GM15510 (cell line): ENCODE results near the gene GATC.

ENCODE experiments used
- POLR2A ChIP-seq: IDR thresholded peaks from 3 replicates; pipeline ENCODE4 v1.6.1; 2011; ENCODE audit warnings: borderline replicate concordance; ENCODE audit not compliant: insufficient read length; ENCODE audit errors: extremely low read depth

GATC gene

GRCh38 chr12:120445911-120446843 lies at the start of gene GATC, which contains the start of gene TRIAP1:
GATC (plus strand) TSS chr12:120446444; CDS start chr12:120446481, 37 bp downstream.
TRIAP1 (minus strand) TSS chr12:120446384; CDS start chr12:120446372, 12 bp downstream.
- TF ChIP-seq POLR2A: peak; percentile 93

- no peak for TF ChIP-seq POLR2A
These were observed 48.3 kb upstream of the GATC start for GRCh38 chr12:120397824-120398540.

- TF ChIP-seq POLR2A: no peak
These were observed 46.7 kb upstream of the GATC start for GRCh38 chr12:120399531-120399930.

- no peak for TF ChIP-seq POLR2A
These were observed 44.0 kb upstream of the GATC start for GRCh38 chr12:120402217-120402616.

GRCh38 chr12:120403869-120404268 lies 42.4 kb upstream of the GATC start:
- TF ChIP-seq POLR2A: no peak

GRCh38 chr12:120404271-120404670 lies 42.0 kb upstream of the GATC start:
- TF ChIP-seq POLR2A: no peak

GRCh38 chr12:120406069-120406468 lies 40.2 kb upstream of the GATC start:
- TF ChIP-seq POLR2A: no peak

GRCh38 chr12:120406553-120406952 lies 39.7 kb upstream of the GATC start:
- TF ChIP-seq POLR2A: no peak

GRCh38 chr12:120408771-120409170 lies 37.5 kb upstream of the GATC start:
- no peak for TF ChIP-seq POLR2A

GRCh38 chr12:120412421-120412820 lies 33.8 kb upstream of the GATC start:
- no peak for TF ChIP-seq POLR2A

- TF ChIP-seq POLR2A: no peak
These were observed 32.1 kb upstream of the GATC start for GRCh38 chr12:120413901-120414695.

GRCh38 chr12:120416490-120417216 lies 29.6 kb upstream of the GATC start:
- TF ChIP-seq POLR2A: no peak

GRCh38 chr12:120417917-120418580 lies 28.2 kb upstream of the GATC start:
- TF ChIP-seq POLR2A: no peak
